NCI-H526 treated with DMSO at 0.1 percent for 48 hours (cell line): ENCODE data around the gene FBXO41.
A peak's percentile ranks its signal among the peaks of the same experiment; 100 is the strongest.

Experiments used
- DNase-seq: peaks from one replicate; lab custom pipeline; 2025; lab: John Stamatoyannopoulos, UW

Gene FBXO41

DNA sequence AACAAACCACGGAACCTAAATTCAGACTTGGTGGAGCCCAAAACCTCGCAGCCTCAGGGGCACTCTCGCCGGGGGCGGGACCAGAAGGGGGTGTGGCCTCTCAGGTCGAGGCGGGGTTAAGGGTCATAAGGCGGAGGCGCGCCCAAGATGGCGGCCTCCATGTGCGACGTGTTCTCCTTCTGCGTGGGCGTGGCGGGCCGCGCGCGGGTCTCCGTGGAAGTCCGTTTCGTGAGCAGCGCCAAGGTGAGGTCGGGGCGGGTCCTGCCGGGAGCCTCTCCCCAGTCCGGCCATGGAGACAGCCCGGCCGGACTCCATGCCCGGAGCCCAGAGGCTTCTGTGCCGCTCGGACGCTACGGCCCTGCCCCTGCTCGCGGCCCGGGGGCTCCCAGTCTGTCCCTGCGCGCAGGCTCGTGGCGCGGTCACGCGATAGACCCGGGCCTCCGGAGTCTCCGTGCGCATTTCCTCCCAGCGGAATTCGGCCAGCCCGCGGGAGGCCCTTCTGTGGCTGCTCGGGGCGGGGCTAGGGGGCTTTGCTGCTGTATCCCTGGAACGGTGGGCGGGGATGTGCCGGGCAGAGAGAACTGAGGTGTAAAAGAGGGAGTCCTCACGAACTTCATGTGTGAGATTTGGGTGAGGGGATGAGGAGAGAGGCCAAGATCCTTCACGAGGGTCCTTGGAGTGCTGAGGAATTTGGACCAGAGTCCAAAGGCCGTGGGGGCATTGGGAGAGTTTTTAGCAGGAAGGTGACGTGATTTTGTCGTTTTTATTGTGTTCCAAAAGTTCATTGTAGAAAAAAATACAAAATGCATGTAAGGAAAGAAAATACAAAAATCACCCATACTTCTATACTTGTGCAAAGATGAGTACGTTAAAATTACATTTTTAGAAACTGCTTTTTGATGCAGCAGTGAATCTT, 69.9 kb downstream of the FBXO41 start, which contains the start of gene SMYD5:
Gene SMYD5 (plus strand): TSS at position 126 of the 916 bp plus-strand sequence. CDS start 22 bp downstream, at position 148.
- DNase-seq, result peak; percentile 32

GRCh38 chr2:73212448-73213176, 71.7 kb downstream of the FBXO41 start:
- DNase-seq, result peak; percentile 24

DNA sequence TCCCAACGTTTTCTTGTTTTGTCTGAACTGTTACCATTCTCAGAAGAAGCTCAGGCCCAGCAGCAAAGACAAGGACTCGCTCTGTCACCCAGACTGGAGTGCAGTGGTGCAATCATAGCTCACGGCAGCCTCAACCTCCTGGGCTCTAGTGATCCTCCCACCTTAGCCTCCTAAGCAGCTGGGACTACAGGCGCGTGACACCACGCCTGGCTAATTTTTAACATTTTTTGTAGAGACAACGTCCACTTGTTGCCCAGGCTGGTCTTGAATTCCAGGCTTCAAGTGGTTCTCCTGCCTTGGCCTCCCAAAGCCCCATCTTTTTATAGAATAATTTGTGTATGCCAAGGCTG, 72.2 kb downstream of the FBXO41 start:
- DNase-seq, result no peak

- DNase-seq, result no peak
Measured at GRCh38 chr2:73210696-73211095, 73.6 kb downstream of the FBXO41 start.

DNA sequence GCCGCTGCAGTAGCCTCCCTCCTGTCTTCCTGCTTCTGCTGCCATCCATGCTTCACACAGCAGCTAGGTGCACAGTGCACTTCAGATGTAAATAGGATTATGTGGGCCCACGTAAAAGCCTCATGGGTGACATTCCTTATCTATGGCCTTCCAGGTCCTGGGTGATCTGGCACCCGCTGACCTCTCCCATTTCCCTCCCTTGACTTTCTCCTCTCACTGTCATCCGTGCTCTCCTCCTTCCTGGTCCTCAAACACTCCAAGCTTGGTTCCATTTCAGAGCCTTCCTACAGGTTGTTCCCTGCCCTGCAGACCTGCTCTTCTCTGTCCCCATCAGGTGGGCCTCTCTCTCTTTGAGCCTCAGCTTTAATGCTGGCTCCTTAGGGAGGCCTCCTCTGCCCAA, 74.3 kb downstream of the FBXO41 start:
- DNase-seq, result no peak

- no peak for DNase-seq
Measured at GRCh38 chr2:73208258-73208657, 76.0 kb downstream of the FBXO41 start.

- no peak for DNase-seq
Measured at GRCh38 chr2:73205611-73206010, 78.7 kb downstream of the FBXO41 start.
